Esophagus muscularis mucosa (tissue), 4 donors: ENCODE measurements around the gene DNAJC5. TPM values are rescaled to one million over a fixed set of nuclear protein-coding genes. Genes with fewer than 3 reads are reported as not detected.
"Not testable (repeated sequence)": the region's sequence is repeated elsewhere in the genome, so short reads cannot be mapped to it uniquely, and the experiment has no call there.

ENCODE experiments used
- DNase-seq: peaks from one replicate; pipeline ENCODE4 v3.0.0-alpha.2; 2017; ENCODE audit errors: extremely low spot score
- H3K27ac ChIP-seq, 4 donors: fragments of 200-600 bp; sonication (generic); replicated peaks in 1 of 4; 1 replicate in 3 of 4; 2 replicates in 1 of 4; pipeline ENCODE4 v1.5.1; 2016 to 2019; ENCODE audit warnings: mild to moderate bottlenecking in 1 of 4
- H3K27me3 ChIP-seq, 4 donors: fragments of 200-600 bp; sonication (generic); one replicate each; pipeline versions ENCODE4 v1.5.1 to v1.6.0; 2016 to 2019
- H3K36me3 ChIP-seq, 4 donors: fragments of 200-600 bp; sonication (generic); one replicate each; pipeline ENCODE4 v1.5.1; 2016 to 2019
- H3K4me1 ChIP-seq, 4 donors: fragments of 200-600 bp; sonication (generic); one replicate each; pipeline ENCODE4 v1.5.1; 2016 to 2019
- H3K4me3 ChIP-seq, 4 donors: fragments of 200-600 bp; sonication (generic); 1 replicate in 2 of 4; 2 replicates in 2 of 4; pipeline ENCODE4 v1.5.1; 2016 to 2019; ENCODE audit warnings: mild to moderate bottlenecking in 4 of 4, moderate library complexity in 1 of 4
- H3K9me3 ChIP-seq, 4 donors: fragments of 200-600 bp; sonication (generic); 1 replicate in 3 of 4; 2 replicates in 1 of 4; pipeline ENCODE4 v1.5.1; 2016 to 2019
- EP300 ChIP-seq: sonication (generic); formaldehyde crosslinking; IDR thresholded peaks from one replicate; pipeline ENCODE4 v1.6.1; 2017; ENCODE audit warnings: antibody characterized with exemption
- POLR2A ChIP-seq: fragments of 450-650 bp; IDR thresholded peaks from one replicate; pipeline ENCODE4 v1.6.1; 2017; ENCODE audit warnings: antibody characterized with exemption, moderate library complexity, mild to moderate bottlenecking, low read depth
- POLR2AphosphoS5 ChIP-seq, 2 donors: sonication (generic); formaldehyde crosslinking; IDR thresholded peaks; one replicate each; pipeline ENCODE4 v1.6.1; 2017; ENCODE audit warnings: antibody characterized with exemption in 2 of 2
- WGBS: methylation state at CpG from one replicate; pipeline ENCODE4 v1.1.5; 2018; 5-methylcytosine and 5-hydroxymethylcytosine counted together
- intact Hi-C: fragments of 100-400 bp; cut with DNase I; formaldehyde crosslinking; loops from one replicate; pipeline ENCODE4 v1.15.1; 2023
- total RNA-seq, 4 donors: library from RNA; depleted of rRNA; stranded (reverse); fragments of >200 nt; gene quantifications; one replicate each; pipeline versions ENCODE4 v1.1.0 to v1.2.1, GENCODE V29; 2016
- TF ChIP-seq, protein P1 (sequence below), 3 experiments: fragments of 200-600 bp in 2 of 3; fragments of 450-650 bp in 1 of 3; sonication (generic) in 2 of 3; IDR thresholded peaks; one replicate each; pipeline ENCODE4 v1.5.1; 2017 to 2019; ENCODE audit warnings: antibody characterized with exemption in 3 of 3, mild to moderate bottlenecking in 2 of 3, moderate library complexity in 1 of 3

DNAJC5 gene
- total RNA-seq, 4 donors from 2014 or later: 39.5 to 64.9 (median 53.1) TPM

- H3K4me3 ChIP-seq: no peak overlapping the region
- peaks cover 0 to 76% (median 20%) of the 10 kb centered on the region in 4 donors for H3K27me3 ChIP-seq
- H3K9me3 ChIP-seq: no peaks in the 10 kb centered on the region
- TF ChIP-seq, protein P1, sequence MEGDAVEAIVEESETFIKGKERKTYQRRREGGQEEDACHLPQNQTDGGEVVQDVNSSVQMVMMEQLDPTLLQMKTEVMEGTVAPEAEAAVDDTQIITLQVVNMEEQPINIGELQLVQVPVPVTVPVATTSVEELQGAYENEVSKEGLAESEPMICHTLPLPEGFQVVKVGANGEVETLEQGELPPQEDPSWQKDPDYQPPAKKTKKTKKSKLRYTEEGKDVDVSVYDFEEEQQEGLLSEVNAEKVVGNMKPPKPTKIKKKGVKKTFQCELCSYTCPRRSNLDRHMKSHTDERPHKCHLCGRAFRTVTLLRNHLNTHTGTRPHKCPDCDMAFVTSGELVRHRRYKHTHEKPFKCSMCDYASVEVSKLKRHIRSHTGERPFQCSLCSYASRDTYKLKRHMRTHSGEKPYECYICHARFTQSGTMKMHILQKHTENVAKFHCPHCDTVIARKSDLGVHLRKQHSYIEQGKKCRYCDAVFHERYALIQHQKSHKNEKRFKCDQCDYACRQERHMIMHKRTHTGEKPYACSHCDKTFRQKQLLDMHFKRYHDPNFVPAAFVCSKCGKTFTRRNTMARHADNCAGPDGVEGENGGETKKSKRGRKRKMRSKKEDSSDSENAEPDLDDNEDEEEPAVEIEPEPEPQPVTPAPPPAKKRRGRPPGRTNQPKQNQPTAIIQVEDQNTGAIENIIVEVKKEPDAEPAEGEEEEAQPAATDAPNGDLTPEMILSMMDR (IDR thresholded peaks at IDR 0.05): no peak
- TF ChIP-seq POLR2AphosphoS5 (IDR thresholded peaks at IDR 0.05): no peak
- no peak for TF ChIP-seq EP300
- TF ChIP-seq POLR2A: no peak
- WGBS: 82% methylated on average over 27 of the region's 27 CpGs
- DNase-seq: no peak
- no peak overlapping the region for H3K27ac ChIP-seq
- no peaks in the 10 kb centered on the region for H3K36me3 ChIP-seq
- intact Hi-C loops: no loop called here
- peaks cover 50 to 52% (median 51%) of the 10 kb centered on the region in 4 donors for H3K4me1 ChIP-seq
These were observed 44.0 kb upstream of the DNAJC5 start for GRCh38 chr20:63850689-63851547.

- H3K9me3 ChIP-seq, H3K4me3 ChIP-seq, intact Hi-C loops, DNase-seq, H3K27ac ChIP-seq, H3K36me3 ChIP-seq: not testable (repeated sequence)
- Histone ChIP-seq H3K4me1 (peaks cover 47 to 51% (median 49%) of the 10 kb centered on the region in 4 donors), H3K27me3 (peaks cover 0 to 76% (median 21%) of the 10 kb centered on the region in 4 donors)
- WGBS: 91% methylated on average over 14 of the region's 14 CpGs
These were observed 43.4 kb upstream of the DNAJC5 start for GRCh38 chr20:63851548-63851943.

DNA sequence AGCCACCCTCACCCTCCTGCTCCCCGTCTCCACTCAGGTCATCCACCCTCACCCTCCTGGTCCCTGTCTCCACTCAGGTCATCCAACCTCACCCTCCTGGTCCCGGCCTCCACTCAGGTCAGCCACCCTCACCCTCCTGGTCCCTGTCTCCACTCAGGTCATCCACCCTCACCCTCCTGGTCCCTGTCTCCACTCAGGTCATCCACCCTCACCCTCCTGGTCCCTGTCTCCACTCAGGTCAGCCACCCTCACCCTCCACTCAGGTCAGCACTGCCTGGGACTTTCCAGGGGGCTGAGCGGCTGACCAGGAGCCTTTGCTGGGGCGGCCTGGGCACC, 41.2 kb upstream of the DNAJC5 start:
- H3K4me1 ChIP-seq: peaks cover 44 to 50% (median 48%) of the 10 kb centered on the region in 4 donors
- H3K36me3 ChIP-seq, intact Hi-C loops, DNase-seq, H3K9me3 ChIP-seq, H3K4me3 ChIP-seq: not testable (repeated sequence)
- peak overlapping the region; percentile 62 to 77 (median 69) for H3K27ac ChIP-seq
- WGBS: 78% methylated on average over 4 of the region's 4 CpGs
- H3K27me3 ChIP-seq: peaks cover 0 to 83% (median 21%) of the 10 kb centered on the region in 4 donors

GRCh38 chr20:63854069-63854765, 40.7 kb upstream of the DNAJC5 start:
- no peak for DNase-seq
- H3K27ac ChIP-seq: peak overlapping the region; percentile 62 to 77 (median 69)
- intact Hi-C loops: no loop called here
- H3K36me3 ChIP-seq: no peaks in the 10 kb centered on the region
- peak overlapping the region in 3 of 4 donors; percentile 7 to 31 (median 26) for H3K4me3 ChIP-seq
- H3K9me3 ChIP-seq: no peaks in the 10 kb centered on the region
- peaks cover 49 to 55% (median 53%) of the 10 kb centered on the region in 4 donors for H3K4me1 ChIP-seq
- peaks cover 0 to 82% (median 21%) of the 10 kb centered on the region in 4 donors for H3K27me3 ChIP-seq
- TF ChIP-seq, protein P1 (IDR thresholded peaks at IDR 0.05): no peak
- TF ChIP-seq EP300 (no peak), POLR2A (no peak), POLR2AphosphoS5 (IDR thresholded peaks at IDR 0.05) (no peak)
- 18% methylated on average over 6 of the region's 17 CpGs for WGBS

DNA sequence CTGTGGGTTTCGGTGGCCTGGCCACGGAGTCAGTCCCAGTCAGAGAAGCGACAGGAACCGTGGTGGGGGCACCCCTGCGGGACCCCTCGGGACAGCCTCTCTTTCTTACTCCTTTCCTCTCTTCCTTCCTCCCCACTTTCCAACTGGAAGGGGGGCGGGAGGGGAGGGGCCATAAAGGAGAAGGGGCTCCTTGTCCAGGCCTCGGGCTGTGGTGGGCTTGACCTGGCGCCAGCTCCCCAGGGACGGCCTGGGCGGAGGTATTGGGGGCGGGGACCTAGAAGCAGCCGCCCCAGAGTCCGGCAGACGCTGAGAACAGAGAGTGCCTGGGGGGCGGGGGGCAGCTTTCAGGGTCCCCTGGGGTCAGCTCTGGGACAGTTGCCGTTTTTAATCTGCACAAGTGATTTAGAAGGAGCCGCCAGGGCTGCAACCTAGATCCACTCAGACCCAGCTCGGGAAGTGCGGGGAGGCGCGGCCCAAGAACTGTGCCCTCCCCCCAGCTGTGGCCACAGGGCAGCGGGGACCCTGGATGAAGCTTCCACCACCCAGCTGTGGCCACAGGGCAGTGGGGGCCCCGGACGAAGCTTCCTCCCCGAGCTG, 40.1 kb upstream of the DNAJC5 start:
- TF ChIP-seq POLR2AphosphoS5 (IDR thresholded peaks at IDR 0.05) (no peak), POLR2A (no peak), EP300 (no peak)
- TF ChIP-seq, protein P1 (IDR thresholded peaks at IDR 0.05): no peak
- WGBS: 3% methylated on average over 20 of the region's 26 CpGs

More for the DNA sequence above, 40.1 kb upstream of the DNAJC5 start:
- peaks cover 0 to 82% (median 21%) of the 10 kb centered on the region in 4 donors for H3K27me3 ChIP-seq
- peak overlapping the region; percentile 62 to 77 (median 69) for H3K27ac ChIP-seq
- DNase-seq: no peak
- intact Hi-C loops: no loop called here
- no peaks in the 10 kb centered on the region for H3K9me3 ChIP-seq
- peak overlapping the region; percentile 7 to 31 (median 26) for H3K4me3 ChIP-seq
- H3K4me1 ChIP-seq: peaks cover 54 to 60% (median 58%) of the 10 kb centered on the region in 4 donors
- no peaks in the 10 kb centered on the region for H3K36me3 ChIP-seq
